ENCODE results near the gene CALML3. TPM values are rescaled to one million over a fixed set of nuclear protein-coding genes. Genes with fewer than 3 reads are reported as not detected.

The CALML3 gene
- total RNA-seq, 1 experiment from 2014 or later: not detected

- Histone ChIP-seq H3K4me1 (ENCODE audit: insufficient read depth, low read length, poor library complexity, severe bottlenecking) (no peaks in the 10 kb centered on the region), H3K9me3 (ENCODE audit: low read depth, low read length, poor library complexity, severe bottlenecking) (no peaks in the 10 kb centered on the region), H3K27me3 (replicated peaks; ENCODE audit: insufficient read depth, low read depth, low read length, poor library complexity) (no peaks in the 10 kb centered on the region), H3K27ac (ENCODE audit: low read depth, low read length, poor library complexity, severe bottlenecking) (no peak overlapping the region), H3K4me3 (ENCODE audit: low read depth, low read length, poor library complexity, severe bottlenecking) (no peak overlapping the region), H3K36me3 (ENCODE audit: insufficient read depth, low read length, poor library complexity, severe bottlenecking) (no peaks in the 10 kb centered on the region)
- no peak for TF ChIP-seq CTCF (conservative IDR thresholded peaks at IDR 0.05; ENCODE audit: low read depth, low read length)
- no peak for TF ChIP-seq EZH2 (IDR thresholded peaks at IDR 0.05; ENCODE audit: borderline replicate concordance, low read depth, low read length, poor library complexity, severe bottlenecking)
- no TSS peak for BruUV-seq (replicated peaks)
- no peak for DNase-seq (ENCODE audit: low spot score)
- CTCF ChIA-PET: interaction anchor here (0.6 kb wide), 1 partner anchor 104 kb away, joined by 4 read pairs; no protein-coding TSS in a partner anchor
- intact Hi-C loops (cut with micrococcal nuclease; ENCODE audit: unreplicated experiment): no loop called here
- POLR2A ChIA-PET (ENCODE audit: low non-redundant PET): no interaction called here
Measured at GRCh38 chr10:5525561-5526341, 990 bp downstream of the CALML3 start.

- Histone ChIP-seq H3K4me1 (ENCODE audit: insufficient read depth, low read length, poor library complexity, severe bottlenecking) (no peaks in the 10 kb centered on the region), H3K27me3 (replicated peaks; ENCODE audit: insufficient read depth, low read depth, low read length, poor library complexity) (no peaks in the 10 kb centered on the region), H3K9me3 (ENCODE audit: low read depth, low read length, poor library complexity, severe bottlenecking) (no peaks in the 10 kb centered on the region), H3K36me3 (ENCODE audit: insufficient read depth, low read length, poor library complexity, severe bottlenecking) (no peaks in the 10 kb centered on the region), H3K27ac (ENCODE audit: low read depth, low read length, poor library complexity, severe bottlenecking) (no peak overlapping the region), H3K4me3 (ENCODE audit: low read depth, low read length, poor library complexity, severe bottlenecking) (no peak overlapping the region)
- POLR2A ChIA-PET (ENCODE audit: low non-redundant PET): no interaction called here
- CTCF ChIA-PET: no interaction called here
- intact Hi-C loops (cut with micrococcal nuclease; ENCODE audit: unreplicated experiment): no loop called here
- no peak for DNase-seq (ENCODE audit: low spot score)
- no peak for TF ChIP-seq EZH2 (IDR thresholded peaks at IDR 0.05; ENCODE audit: borderline replicate concordance, low read depth, low read length, poor library complexity, severe bottlenecking)
- TF ChIP-seq CTCF (conservative IDR thresholded peaks at IDR 0.05; ENCODE audit: low read depth, low read length): no peak
- no TSS peak for BruUV-seq (replicated peaks)
Measured at GRCh38 chr10:5526691-5527331, 2.0 kb downstream of the CALML3 start.

- ChIA-PET POLR2A (ENCODE audit: low non-redundant PET) (no interaction called here), CTCF (no interaction called here)
- Histone ChIP-seq H3K4me3 (ENCODE audit: low read depth, low read length, poor library complexity, severe bottlenecking) (no peak overlapping the region), H3K4me1 (ENCODE audit: insufficient read depth, low read length, poor library complexity, severe bottlenecking) (no peaks in the 10 kb centered on the region), H3K27me3 (replicated peaks; ENCODE audit: insufficient read depth, low read depth, low read length, poor library complexity) (no peaks in the 10 kb centered on the region), H3K36me3 (ENCODE audit: insufficient read depth, low read length, poor library complexity, severe bottlenecking) (no peaks in the 10 kb centered on the region), H3K9me3 (ENCODE audit: low read depth, low read length, poor library complexity, severe bottlenecking) (no peaks in the 10 kb centered on the region), H3K27ac (ENCODE audit: low read depth, low read length, poor library complexity, severe bottlenecking) (no peak overlapping the region)
- BruUV-seq (replicated peaks): no TSS peak
- no peak for TF ChIP-seq CTCF (conservative IDR thresholded peaks at IDR 0.05; ENCODE audit: low read depth, low read length)
- no peak for TF ChIP-seq EZH2 (IDR thresholded peaks at IDR 0.05; ENCODE audit: borderline replicate concordance, low read depth, low read length, poor library complexity, severe bottlenecking)
- DNase-seq (ENCODE audit: low spot score): no peak
- intact Hi-C loops (cut with micrococcal nuclease; ENCODE audit: unreplicated experiment): no loop called here
Measured at GRCh38 chr10:5527332-5528200, 2.8 kb downstream of the CALML3 start.

Measured in A673 (cell line).